ENCODE results near the gene EIF4E2. TPM values are rescaled to one million over a fixed set of nuclear protein-coding genes. Genes with fewer than 3 reads are reported as not detected.
"Not testable (repeated sequence)": the region's sequence is repeated elsewhere in the genome, so short reads cannot be mapped to it uniquely, and the experiment has no call there.

Gene EIF4E2
- total RNA-seq, 6 experiments from 2014 or later, result 24.3 to 47.7 (median 42.0) TPM

- Histone ChIP-seq H3K9me3 (no peaks in the 10 kb centered on the region), H3K27ac (no peak overlapping the region), H3K4me3 (no peak overlapping the region), H3K4me1 (peaks cover 0 to 41% (median 19%) of the 10 kb centered on the region in 4 donors), H3K27me3 (no peaks in the 10 kb centered on the region), H3K36me3 (peaks cover 7 to 56% (median 30%) of the 10 kb centered on the region in 4 donors)
- TF ChIP-seq POLR2A (IDR thresholded peaks at IDR 0.05) (no peak), CTCF (IDR thresholded peaks at IDR 0.05) (no peak)
- WGBS (ENCODE audit: insufficient coverage, low coverage, low lambda C conversion rate, missing lambda C conversion rate), result 98% methylated on average over 7 of the region's 9 CpGs
- intact Hi-C loops (cut with DNase I), result no loop called here
- ATAC-seq (no peak), DNase-seq (no peak)
These were observed 19.1 kb downstream of the EIF4E2 start for GRCh38 chr2:232569541-232569940.

GRCh38 chr2:232570481-232570880 is 20.0 kb downstream of the EIF4E2 start:
- H3K4me3 ChIP-seq; ATAC-seq; intact Hi-C loops (cut with DNase I); DNase-seq; H3K9me3 ChIP-seq; H3K27me3 ChIP-seq; H3K27ac ChIP-seq: not testable (repeated sequence)
- peaks cover 7 to 47% (median 27%) of the 10 kb centered on the region in 4 donors for H3K36me3 ChIP-seq
- H3K4me1 ChIP-seq, result peaks cover 0 to 47% (median 23%) of the 10 kb centered on the region in 4 donors
- 100% methylated on average over 6 of the region's 6 CpGs for WGBS (ENCODE audit: insufficient coverage, low coverage, low lambda C conversion rate, missing lambda C conversion rate)

- Histone ChIP-seq H3K27ac (peak overlapping the region in 2 of 3 donors; percentile 0 to 50), H3K36me3 (peaks cover 7 to 41% (median 25%) of the 10 kb centered on the region in 4 donors), H3K4me1 (peaks cover 0 to 49% (median 25%) of the 10 kb centered on the region in 4 donors), H3K27me3 (no peaks in the 10 kb centered on the region), H3K9me3 (no peaks in the 10 kb centered on the region), H3K4me3 (no peak overlapping the region)
- DNase-seq, result peak in 1 of 3 donors; percentile 32
- peak; percentile 24 to 57 (median 42) for ATAC-seq
- TF ChIP-seq CTCF (IDR thresholded peaks at IDR 0.05), result no peak
- no peak for TF ChIP-seq POLR2A (IDR thresholded peaks at IDR 0.05)
- WGBS (ENCODE audit: insufficient coverage, low coverage, low lambda C conversion rate, missing lambda C conversion rate), result 58% methylated on average over 7 of the region's 7 CpGs
- intact Hi-C loops (cut with DNase I), result no loop called here
These were observed 20.6 kb downstream of the EIF4E2 start for GRCh38 chr2:232571026-232571474.

GRCh38 chr2:232573042-232573441 is 22.6 kb downstream of the EIF4E2 start:
- DNase-seq, result no peak
- H3K4me1 ChIP-seq, result peaks cover 0 to 65% (median 34%) of the 10 kb centered on the region in 4 donors
- peak in 1 of 4 donors; percentile 30 for ATAC-seq
- no peaks in the 10 kb centered on the region for H3K27me3 ChIP-seq
- H3K4me3 ChIP-seq, result no peak overlapping the region
- no peaks in the 10 kb centered on the region for H3K9me3 ChIP-seq
- H3K36me3 ChIP-seq, result peaks cover 7 to 21% (median 12%) of the 10 kb centered on the region in 4 donors
- peak overlapping the region; percentile 66 to 77 (median 70) for H3K27ac ChIP-seq
- TF ChIP-seq POLR2A (IDR thresholded peaks at IDR 0.05) (no peak), CTCF (IDR thresholded peaks at IDR 0.05) (no peak)
- intact Hi-C loops (cut with DNase I), result no loop called here

- no CpG with 5 or more reads among the region's 8 CpGs for WGBS (ENCODE audit: insufficient coverage, low coverage, low lambda C conversion rate, missing lambda C conversion rate)
- no peaks in the 10 kb centered on the region for H3K27me3 ChIP-seq
- DNase-seq (no peak), ATAC-seq (peak in 3 of 4 donors; percentile 5 to 12 (median 9))
- H3K4me1 ChIP-seq, result peaks cover 0 to 66% (median 34%) of the 10 kb centered on the region in 4 donors
- H3K36me3 ChIP-seq, result peaks cover 2 to 13% (median 8%) of the 10 kb centered on the region in 4 donors
- no peaks in the 10 kb centered on the region for H3K9me3 ChIP-seq
- no peak for TF ChIP-seq CTCF (IDR thresholded peaks at IDR 0.05)
- no peak for TF ChIP-seq POLR2A (IDR thresholded peaks at IDR 0.05)
- intact Hi-C loops (cut with DNase I), result no loop called here
- peak overlapping the region; percentile 66 to 77 (median 70) for H3K27ac ChIP-seq
- peak overlapping the region in 1 of 3 donors; percentile 16 for H3K4me3 ChIP-seq
These were observed 23.4 kb downstream of the EIF4E2 start for GRCh38 chr2:232573771-232574435.

Data from right lobe of liver (tissue), 6 donors.